Liver (tissue), 9 donors: ENCODE results near the gene TNXB. TPM values are rescaled to one million over a fixed set of nuclear protein-coding genes. Genes with fewer than 3 reads are reported as not detected.

Experiments used
- DNase-seq: peaks from one replicate; pipeline ENCODE4 v3.0.0-alpha.2; 2017; ENCODE audit warnings: low spot score
- H3K27ac ChIP-seq, 2 donors: one replicate each; pipeline ENCODE4 v1.7.0; 2013; ENCODE audit warnings: inconsistent platforms in 2 of 2, low read length in 2 of 2, control low read depth in 1 of 2, low read depth in 1 of 2, mild to moderate bottlenecking in 1 of 2
- H3K27me3 ChIP-seq, 4 donors: one replicate each; pipeline versions ENCODE4 v1.6.1 to v1.7.0; 2013; ENCODE audit warnings: low read length in 3 of 4, inconsistent platforms in 1 of 4, mild to moderate bottlenecking in 1 of 4, moderate library complexity in 1 of 4; ENCODE audit not compliant: control insufficient read depth in 4 of 4, insufficient read depth in 4 of 4
- H3K36me3 ChIP-seq, 4 donors: one replicate each; pipeline versions ENCODE4 v1.6.1 to v1.7.0; 2013; ENCODE audit warnings: low read length in 3 of 4, mild to moderate bottlenecking in 3 of 4, low read depth in 1 of 4, moderate library complexity in 1 of 4; ENCODE audit not compliant: control insufficient read depth in 4 of 4, insufficient read depth in 3 of 4
- H3K4me1 ChIP-seq, 4 donors: one replicate each; pipeline versions ENCODE4 v1.6.1 to v1.7.0; 2013; ENCODE audit warnings: low read length in 3 of 4, mild to moderate bottlenecking in 3 of 4, moderate library complexity in 1 of 4; ENCODE audit not compliant: control insufficient read depth in 4 of 4, insufficient read depth in 4 of 4
- H3K4me3 ChIP-seq, 3 donors: one replicate each; pipeline versions ENCODE4 v1.6.1 to v1.7.0; 2013; ENCODE audit warnings: low read length in 3 of 3, control low read depth in 1 of 3, low read depth in 1 of 3, mild to moderate bottlenecking in 1 of 3
- H3K9ac ChIP-seq, 2 donors: one replicate each; pipeline ENCODE4 v1.7.0; 2013; ENCODE audit warnings: low read length in 2 of 2, mild to moderate bottlenecking in 2 of 2, moderate library complexity in 2 of 2, control low read depth in 1 of 2, low read depth in 1 of 2
- H3K9me3 ChIP-seq, 4 donors: one replicate each; pipeline versions ENCODE4 v1.6.1 to v1.7.0; 2013; ENCODE audit warnings: low read length in 3 of 4; ENCODE audit not compliant: control insufficient read depth in 4 of 4
- FOXA1 ChIP-seq: IDR thresholded peaks from 2 replicates; pipeline ENCODE4 v1.6.1; 2016; ENCODE audit warnings: antibody characterized with exemption
- HNF4A ChIP-seq, 2 donors: conservative IDR thresholded peaks; 2 replicates each; pipeline ENCODE4 v1.6.1; 2016; ENCODE audit warnings: antibody characterized with exemption in 2 of 2, mild to moderate bottlenecking in 2 of 2
- HNF4G ChIP-seq: IDR thresholded peaks from 2 replicates; pipeline ENCODE4 v1.6.1; 2016; ENCODE audit warnings: antibody characterized with exemption
- JUND ChIP-seq, 2 donors: IDR thresholded peaks; 2 replicates each; pipeline ENCODE4 v1.6.1; 2016; ENCODE audit warnings: antibody characterized with exemption in 2 of 2
- MAX ChIP-seq: IDR thresholded peaks from 2 replicates; pipeline ENCODE4 v1.6.1; 2016; ENCODE audit warnings: antibody characterized with exemption
- NR2F2 ChIP-seq: IDR thresholded peaks from 2 replicates; pipeline ENCODE4 v1.6.1; 2016; ENCODE audit warnings: antibody characterized with exemption
- RAD21 ChIP-seq, 2 donors: IDR thresholded peaks; 2 replicates each; pipeline ENCODE4 v1.6.1; 2016; ENCODE audit warnings: antibody characterized with exemption in 2 of 2, mild to moderate bottlenecking in 2 of 2
- RXRA ChIP-seq, 2 donors: IDR thresholded peaks; 2 replicates each; pipeline ENCODE4 v1.6.1; 2017 to 2018; ENCODE audit warnings: antibody characterized with exemption in 2 of 2, mild to moderate bottlenecking in 1 of 2
- SP1 ChIP-seq: IDR thresholded peaks from 2 replicates; pipeline ENCODE4 v1.6.1; 2018; ENCODE audit warnings: antibody characterized with exemption, mild to moderate bottlenecking
- YY1 ChIP-seq: IDR thresholded peaks from 2 replicates; pipeline ENCODE4 v1.6.1; 2016; ENCODE audit warnings: antibody characterized with exemption, mild to moderate bottlenecking
- WGBS: extraction: QIAGEN DNeasy Blood & Tissue Kit; methylation state at CpG from one replicate; pipeline ENCODE4 v1.1.7; 2013; 5-methylcytosine and 5-hydroxymethylcytosine counted together
- polyA plus RNA-seq, 2 donors: library from polyadenylated mRNA; stranded (reverse) in 1 of 2; unstranded in 1 of 2; fragments of 200-250 nt in 1 of 2; fragments of >200 nt in 1 of 2; fragmentation: Nextera tagmentation in 1 of 2; extraction: Ambion mirVana in 1 of 2; gene quantifications; one replicate each; pipeline versions ENCODE4 v1.2.1 to v1.2.3, GENCODE V29; 2013 to 2015
- total RNA-seq, 2 donors: library from RNA; depleted of rRNA; stranded (reverse); fragments of >200 nt; gene quantifications; one replicate each; pipeline ENCODE4 v1.2.3, GENCODE V29; 2014
- TF ChIP-seq, protein P1 (sequence below): fragments of 150-350 bp; IDR thresholded peaks from 2 replicates; pipeline ENCODE4 v1.5.1; 2017; ENCODE audit warnings: improper control_type of control experiment, low read depth, low read length; ENCODE audit not compliant: missing input control
- TF ChIP-seq, protein P2 (sequence below): IDR thresholded peaks from 2 replicates; pipeline ENCODE4 v1.6.1; 2016; ENCODE audit warnings: antibody characterized with exemption
- TF ChIP-seq, protein P3 (sequence below): IDR thresholded peaks from 2 replicates; pipeline ENCODE4 v1.6.1; 2016; ENCODE audit warnings: antibody characterized with exemption
- donor health status: healthy.
- donor health status: healthy.
- donor health status: healthy.
- donor health status: healthy.
- donor health status: healthy.

TNXB gene
- total and polyA plus RNA-seq, 4 donors, result 3.0 to 17.1 (median 5.6) TPM

- TF ChIP-seq, protein P1, sequence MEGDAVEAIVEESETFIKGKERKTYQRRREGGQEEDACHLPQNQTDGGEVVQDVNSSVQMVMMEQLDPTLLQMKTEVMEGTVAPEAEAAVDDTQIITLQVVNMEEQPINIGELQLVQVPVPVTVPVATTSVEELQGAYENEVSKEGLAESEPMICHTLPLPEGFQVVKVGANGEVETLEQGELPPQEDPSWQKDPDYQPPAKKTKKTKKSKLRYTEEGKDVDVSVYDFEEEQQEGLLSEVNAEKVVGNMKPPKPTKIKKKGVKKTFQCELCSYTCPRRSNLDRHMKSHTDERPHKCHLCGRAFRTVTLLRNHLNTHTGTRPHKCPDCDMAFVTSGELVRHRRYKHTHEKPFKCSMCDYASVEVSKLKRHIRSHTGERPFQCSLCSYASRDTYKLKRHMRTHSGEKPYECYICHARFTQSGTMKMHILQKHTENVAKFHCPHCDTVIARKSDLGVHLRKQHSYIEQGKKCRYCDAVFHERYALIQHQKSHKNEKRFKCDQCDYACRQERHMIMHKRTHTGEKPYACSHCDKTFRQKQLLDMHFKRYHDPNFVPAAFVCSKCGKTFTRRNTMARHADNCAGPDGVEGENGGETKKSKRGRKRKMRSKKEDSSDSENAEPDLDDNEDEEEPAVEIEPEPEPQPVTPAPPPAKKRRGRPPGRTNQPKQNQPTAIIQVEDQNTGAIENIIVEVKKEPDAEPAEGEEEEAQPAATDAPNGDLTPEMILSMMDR, result no peak
- TF ChIP-seq, protein P2, sequence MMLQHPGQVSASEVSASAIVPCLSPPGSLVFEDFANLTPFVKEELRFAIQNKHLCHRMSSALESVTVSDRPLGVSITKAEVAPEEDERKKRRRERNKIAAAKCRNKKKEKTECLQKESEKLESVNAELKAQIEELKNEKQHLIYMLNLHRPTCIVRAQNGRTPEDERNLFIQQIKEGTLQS, result no peak
- TF ChIP-seq MAX, result no peak
- TF ChIP-seq NR2F2, result no peak
- no peak for TF ChIP-seq FOXA1
- no peak for TF ChIP-seq HNF4G
- no peak for DNase-seq
- H3K4me3 ChIP-seq, result no peak overlapping the region
- H3K27ac ChIP-seq, result no peak overlapping the region
- no peaks in the 10 kb centered on the region for H3K9me3 ChIP-seq
- H3K36me3 ChIP-seq, result peaks cover 3 to 11% (median 10%) of the 10 kb centered on the region in 4 donors
- H3K27me3 ChIP-seq, result no peaks in the 10 kb centered on the region
- 94% methylated on average over 9 of the region's 9 CpGs for WGBS
- H3K9ac ChIP-seq, result no peak overlapping the region
- peaks cover 6 to 26% (median 13%) of the 10 kb centered on the region in 4 donors for H3K4me1 ChIP-seq
Measured at GRCh38 chr6:32156891-32157290, 47.8 kb upstream of the TNXB start.

GRCh38 chr6:32154514-32155161 lies 45.5 kb upstream of the TNXB start:
- WGBS, result 6% methylated on average over 34 of the region's 34 CpGs
- H3K27me3 ChIP-seq, result peaks cover 0 to 5% (median 0%) of the 10 kb centered on the region in 4 donors
- TF ChIP-seq HNF4G, result no peak
- TF ChIP-seq, protein P1, result peak; percentile 56
- peak; percentile 79 to 88 for TF ChIP-seq RAD21 (IDR thresholded peaks at IDR 0.05)
- TF ChIP-seq HNF4A (conservative IDR thresholded peaks at IDR 0.05), result no peak
- no peak for TF ChIP-seq YY1
- peaks cover 6 to 26% (median 13%) of the 10 kb centered on the region in 4 donors for H3K4me1 ChIP-seq
- peak; percentile 79 for DNase-seq
- peak overlapping the region; percentile 77 to 81 for H3K9ac ChIP-seq
- H3K4me3 ChIP-seq, result peak overlapping the region; percentile 66 to 97 (median 82)
- H3K9me3 ChIP-seq, result no peaks in the 10 kb centered on the region
- peak overlapping the region; percentile 87 to 88 for H3K27ac ChIP-seq
- peaks cover 3 to 11% (median 10%) of the 10 kb centered on the region in 4 donors for H3K36me3 ChIP-seq

DNA sequence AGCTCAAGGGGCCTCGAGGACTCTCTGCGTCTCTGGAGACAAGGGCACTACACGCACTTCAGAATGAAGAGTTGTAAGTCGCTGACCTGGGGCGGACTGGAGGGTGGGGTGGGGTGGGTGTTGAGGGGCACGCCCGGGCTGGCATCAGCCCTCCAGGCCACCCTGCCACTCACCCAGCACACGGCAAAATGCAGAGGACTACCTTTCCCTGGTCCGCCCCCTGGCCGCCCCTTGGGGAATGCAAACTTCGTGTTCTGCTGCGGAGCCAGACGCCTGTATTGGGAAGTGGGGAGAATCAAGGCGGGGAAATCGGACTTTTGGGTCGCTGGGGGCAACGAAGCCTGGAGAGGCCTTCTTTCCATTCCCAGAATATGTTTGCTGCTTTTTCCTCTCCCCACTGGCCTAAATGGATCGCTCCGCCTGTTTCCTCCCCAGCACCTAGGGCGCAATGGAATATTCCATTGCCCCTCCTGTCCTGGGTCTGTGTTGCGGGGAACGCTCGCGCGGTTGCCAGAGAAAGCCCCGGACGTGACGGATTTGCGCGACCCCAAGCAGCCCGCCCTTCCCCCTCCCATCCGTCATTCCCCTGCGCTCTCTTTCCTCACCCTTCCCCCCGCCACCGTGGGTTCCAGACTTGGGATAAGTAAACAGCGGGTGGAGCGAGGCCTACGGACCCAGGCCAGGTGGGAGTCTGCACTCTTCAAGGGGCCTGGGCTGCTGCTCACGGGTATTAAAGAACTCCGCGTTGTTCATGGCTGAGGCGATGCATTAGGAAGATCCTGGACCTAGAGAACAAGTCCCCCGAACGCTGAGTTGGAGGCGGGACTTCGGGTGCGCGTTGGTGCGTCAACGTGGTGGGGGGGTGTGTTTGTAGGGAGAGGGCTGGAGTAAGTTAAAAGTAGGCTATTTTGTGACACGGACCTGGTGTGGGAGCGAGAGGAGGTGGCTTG lies 44.7 kb upstream of the TNXB start, which contains the start of gene PPT2:
Gene PPT2, plus strand, starts transcription at position 578 of the 950 bp plus-strand sequence. CDS start 454 bp downstream, outside the sequence.
- WGBS, result 5% methylated on average over 52 of the region's 52 CpGs
- DNase-seq, result peak; percentile 85
- Histone ChIP-seq H3K27me3 (peaks cover 0 to 5% (median 0%) of the 10 kb centered on the region in 4 donors), H3K9me3 (no peaks in the 10 kb centered on the region), H3K9ac (peak within 1 kb of the TSS; percentile 77 to 81), H3K27ac (peak within 1 kb of the TSS; percentile 87 to 88), H3K4me1 (peaks cover 6 to 26% (median 13%) of the 10 kb centered on the region in 4 donors), H3K36me3 (peaks cover 3 to 11% (median 10%) of the 10 kb centered on the region in 4 donors), H3K4me3 (peak within 1 kb of the TSS; percentile 66 to 97 (median 82))
- TF ChIP-seq, protein P1, result peak; percentile 13
- no peak for TF ChIP-seq MAX
- peak; percentile 52 for TF ChIP-seq SP1
- TF ChIP-seq FOXA1, result no peak
- no peak for TF ChIP-seq JUND (IDR thresholded peaks at IDR 0.05)
- TF ChIP-seq, protein P3, sequence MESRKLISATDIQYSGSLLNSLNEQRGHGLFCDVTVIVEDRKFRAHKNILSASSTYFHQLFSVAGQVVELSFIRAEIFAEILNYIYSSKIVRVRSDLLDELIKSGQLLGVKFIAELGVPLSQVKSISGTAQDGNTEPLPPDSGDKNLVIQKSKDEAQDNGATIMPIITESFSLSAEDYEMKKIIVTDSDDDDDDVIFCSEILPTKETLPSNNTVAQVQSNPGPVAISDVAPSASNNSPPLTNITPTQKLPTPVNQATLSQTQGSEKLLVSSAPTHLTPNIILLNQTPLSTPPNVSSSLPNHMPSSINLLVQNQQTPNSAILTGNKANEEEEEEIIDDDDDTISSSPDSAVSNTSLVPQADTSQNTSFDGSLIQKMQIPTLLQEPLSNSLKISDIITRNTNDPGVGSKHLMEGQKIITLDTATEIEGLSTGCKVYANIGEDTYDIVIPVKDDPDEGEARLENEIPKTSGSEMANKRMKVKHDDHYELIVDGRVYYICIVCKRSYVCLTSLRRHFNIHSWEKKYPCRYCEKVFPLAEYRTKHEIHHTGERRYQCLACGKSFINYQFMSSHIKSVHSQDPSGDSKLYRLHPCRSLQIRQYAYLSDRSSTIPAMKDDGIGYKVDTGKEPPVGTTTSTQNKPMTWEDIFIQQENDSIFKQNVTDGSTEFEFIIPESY, result peak; percentile 66
- peak; percentile 34 to 52 for TF ChIP-seq RXRA (IDR thresholded peaks at IDR 0.05)
- TF ChIP-seq RAD21 (IDR thresholded peaks at IDR 0.05), result no peak
